ENCODE data around the gene SLC17A2. TPM values are rescaled to one million over a fixed set of nuclear protein-coding genes. Genes with fewer than 3 reads are reported as not detected.

Gene SLC17A2
- total RNA-seq, 1 experiment from 2014 or later: not detected

DNA sequence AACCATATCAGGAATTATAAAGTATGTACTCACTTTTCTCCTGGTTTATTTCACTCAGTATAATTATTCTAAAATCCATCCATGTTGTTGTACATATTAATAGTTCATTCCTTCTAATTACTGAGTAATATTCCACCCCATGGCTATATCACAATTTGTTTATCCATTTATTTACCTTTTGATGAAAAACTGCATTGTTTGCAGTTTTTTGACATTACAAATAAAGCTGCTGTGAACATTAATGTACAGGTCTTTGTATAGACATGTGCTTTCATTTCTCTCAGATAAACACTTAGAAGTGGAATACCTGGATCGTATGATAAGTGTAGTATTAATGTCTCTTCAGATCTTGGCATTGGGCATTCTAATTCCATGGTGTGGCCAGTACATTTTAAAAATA is 60.7 kb downstream of the SLC17A2 start:
- H3K4me3 ChIP-seq (ENCODE audit: insufficient read depth, low read depth, low read length): no peak overlapping the region
- H3K27me3 ChIP-seq (ENCODE audit: control insufficient read depth, insufficient read depth, low read length): no peaks in the 10 kb centered on the region
- no peaks in the 10 kb centered on the region for H3K36me3 ChIP-seq (replicated peaks; ENCODE audit: control insufficient read depth, insufficient read depth, low read length)
- no peak for DNase-seq

DNA sequence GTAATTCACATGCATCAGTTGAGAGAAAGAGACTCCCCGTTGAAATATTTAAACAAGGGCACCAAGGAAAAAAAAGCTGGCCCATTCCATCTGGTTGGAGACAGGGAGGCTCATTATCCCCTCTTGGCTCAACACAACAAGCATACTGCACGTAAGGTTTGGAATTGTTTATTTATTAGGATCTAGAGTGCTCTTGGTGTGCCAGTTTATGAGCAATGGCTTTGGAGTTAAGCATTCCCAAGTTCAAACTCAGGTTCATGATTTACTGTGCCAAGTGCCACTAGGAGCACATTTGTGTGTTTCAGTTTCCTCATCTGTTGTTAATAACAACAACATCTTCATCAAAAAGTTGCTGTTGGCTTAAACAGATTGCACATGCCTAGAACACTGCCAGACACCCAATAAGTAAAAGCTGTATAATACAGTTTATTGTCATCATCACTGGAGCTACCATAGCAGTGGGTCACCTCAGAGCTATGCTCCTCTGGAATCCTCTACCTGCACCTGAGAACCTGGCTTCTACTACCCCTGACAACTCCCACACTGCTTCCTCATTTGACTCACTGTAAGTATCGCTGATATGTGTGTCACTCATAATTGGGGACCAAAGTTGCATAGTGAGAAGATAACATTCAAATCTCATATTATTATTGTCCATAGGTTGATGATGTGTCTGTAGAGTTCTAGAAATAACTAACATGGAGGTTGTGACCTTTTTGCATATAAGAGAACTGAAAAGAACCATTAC is 61.9 kb downstream of the SLC17A2 start:
- no peak for DNase-seq
- no peak overlapping the region for H3K4me3 ChIP-seq (ENCODE audit: insufficient read depth, low read depth, low read length)
- H3K36me3 ChIP-seq (replicated peaks; ENCODE audit: control insufficient read depth, insufficient read depth, low read length): no peaks in the 10 kb centered on the region
- H3K27me3 ChIP-seq (ENCODE audit: control insufficient read depth, insufficient read depth, low read length): no peaks in the 10 kb centered on the region

DNA sequence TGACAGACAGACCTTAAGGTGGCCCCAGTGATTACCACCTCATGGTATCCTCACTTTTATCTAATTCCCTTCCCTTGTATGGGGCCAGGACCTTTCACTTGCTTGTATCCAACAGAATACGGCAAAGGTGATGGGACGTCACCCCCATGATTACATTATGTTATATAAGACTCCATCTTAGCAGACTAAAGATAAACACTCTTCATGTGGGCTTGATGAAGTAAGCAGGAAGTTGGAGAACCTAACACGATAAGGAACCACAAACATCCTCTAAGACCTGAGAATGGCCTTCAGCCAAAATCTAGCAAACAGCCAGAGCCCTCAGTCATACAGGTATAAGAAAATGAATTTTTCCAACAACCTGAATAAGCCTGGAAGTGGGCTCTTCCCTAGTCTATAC is 64.5 kb downstream of the SLC17A2 start:
- Histone ChIP-seq H3K36me3 (replicated peaks; ENCODE audit: control insufficient read depth, insufficient read depth, low read length) (no peaks in the 10 kb centered on the region), H3K27me3 (ENCODE audit: control insufficient read depth, insufficient read depth, low read length) (no peaks in the 10 kb centered on the region), H3K4me3 (ENCODE audit: insufficient read depth, low read depth, low read length) (no peak overlapping the region)
- no peak for DNase-seq

DNA sequence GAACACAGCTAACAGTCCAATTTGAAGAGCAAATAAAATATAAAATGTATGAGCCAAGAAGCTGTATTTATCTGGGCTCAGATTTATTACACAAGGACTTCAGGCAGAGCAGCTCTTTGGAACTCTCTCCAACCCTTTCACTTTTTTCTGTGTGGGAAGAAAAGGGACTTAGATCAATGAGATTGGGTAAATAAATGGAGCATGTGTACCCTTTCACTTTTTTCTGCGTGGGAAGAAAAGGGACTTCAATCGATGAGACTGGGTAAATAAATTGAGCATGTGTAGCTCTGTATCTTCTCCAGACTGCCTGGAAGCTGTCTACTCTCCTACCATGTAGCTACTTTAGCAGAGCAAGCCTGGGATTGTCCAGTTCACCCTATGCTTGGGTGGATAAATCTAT is 67.1 kb downstream of the SLC17A2 start:
- DNase-seq: no peak
- no peak overlapping the region for H3K4me3 ChIP-seq (ENCODE audit: insufficient read depth, low read depth, low read length)
- H3K36me3 ChIP-seq (replicated peaks; ENCODE audit: control insufficient read depth, insufficient read depth, low read length): no peaks in the 10 kb centered on the region
- no peaks in the 10 kb centered on the region for H3K27me3 ChIP-seq (ENCODE audit: control insufficient read depth, insufficient read depth, low read length)

Other genes starting within 250 kb of the SLC17A2 start
- not detected in 2 replicates for gene SLC17A4, start 175.9 kb downstream of the SLC17A2 start, total RNA-seq (2014; rRNA removed; shearing (Covaris generic))
- not detected in 2 replicates for gene SLC17A1, start 98.6 kb downstream of the SLC17A2 start, total RNA-seq (2014; rRNA removed; shearing (Covaris generic))
- gene SLC17A3, start 56.4 kb downstream of the SLC17A2 start, total RNA-seq (2014; rRNA removed; shearing (Covaris generic)): not detected in 2 replicates
- gene TRIM38, start 32.1 kb upstream of the SLC17A2 start, total RNA-seq (2014; rRNA removed; shearing (Covaris generic)): 1.0 and 2.3 TPM in 2 replicates
- gene HFE, start 156.7 kb upstream of the SLC17A2 start, total RNA-seq (2014; rRNA removed; shearing (Covaris generic)): 0.38 and 0.81 TPM in 2 replicates

All from H7 (cell line).